Upper lobe of left lung (tissue), 6 donors: ENCODE data around the gene B3GNT2. TPM values are rescaled to one million over a fixed set of nuclear protein-coding genes. Genes with fewer than 3 reads are reported as not detected.
"Not testable (repeated sequence)": the region's sequence is repeated elsewhere in the genome, so short reads cannot be mapped to it uniquely, and the experiment has no call there.

Experiments
- ATAC-seq, 2 donors: fragments of 200-7000 bp; cut with Tn5 transposase; one replicate each; pipeline ENCODE4 v1.9.1; 2022; ENCODE audit warnings: mild to moderate bottlenecking in 2 of 2, moderate library complexity in 2 of 2; ENCODE audit not compliant: low FRiP score in 2 of 2
- DNase-seq, 2 donors: peaks; one replicate each; pipeline ENCODE4 v3.0.0-alpha.2; 2019 to 2020
- H3K27ac ChIP-seq, 4 donors: fragments of 200-600 bp; sonication (generic); one replicate each; pipeline ENCODE4 v1.5.1; 2016 to 2019
- H3K27me3 ChIP-seq, 4 donors: fragments of 200-600 bp; sonication (generic); one replicate each; pipeline ENCODE4 v1.5.1; 2017 to 2019
- H3K36me3 ChIP-seq, 4 donors: fragments of 200-600 bp; sonication (generic); one replicate each; pipeline ENCODE4 v1.5.1; 2016 to 2019
- H3K4me1 ChIP-seq, 4 donors: fragments of 200-600 bp; sonication (generic); one replicate each; pipeline ENCODE4 v1.5.1; 2018 to 2019
- H3K4me3 ChIP-seq, 4 donors: fragments of 200-600 bp; sonication (generic); one replicate each; pipeline ENCODE4 v1.5.1; 2017 to 2019; ENCODE audit warnings: mild to moderate bottlenecking in 2 of 4, moderate library complexity in 1 of 4
- H3K9me3 ChIP-seq, 4 donors: fragments of 200-600 bp; sonication (generic); one replicate each; pipeline ENCODE4 v1.5.1; 2018 to 2019
- CTCF ChIP-seq, 6 experiments: fragments of 450-650 bp in 4 of 6; fragments of 200-600 bp in 2 of 6; sonication (generic) in 2 of 6; IDR thresholded peaks; one replicate each; pipeline ENCODE4 v1.5.1; 2016 to 2019; ENCODE audit warnings: antibody characterized with exemption in 6 of 6
- EP300 ChIP-seq, 4 donors: sonication (generic); formaldehyde crosslinking; IDR thresholded peaks; one replicate each; pipeline ENCODE4 v1.5.1; 2017; ENCODE audit warnings: antibody characterized with exemption in 4 of 4, control low read depth in 2 of 4
- POLR2A ChIP-seq, 4 donors: fragments of 450-650 bp; IDR thresholded peaks; one replicate each; pipeline ENCODE4 v1.5.1; 2016 to 2017; ENCODE audit warnings: antibody characterized with exemption in 4 of 4, mild to moderate bottlenecking in 2 of 4
- POLR2AphosphoS5 ChIP-seq, 2 donors: sonication (generic); formaldehyde crosslinking; IDR thresholded peaks; one replicate each; pipeline ENCODE4 v1.5.1; 2017; ENCODE audit warnings: antibody characterized with exemption in 2 of 2
- WGBS, 2 donors: methylation state at CpG; one replicate each; pipeline ENCODE4 v1.1.5; 2017 to 2018; 5-methylcytosine and 5-hydroxymethylcytosine counted together
- total RNA-seq, 6 donors: library from RNA; depleted of rRNA in 4 of 6; stranded (reverse); fragments of >200 nt in 4 of 6; gene quantifications; one replicate each; pipeline versions ENCODE4 v1.1.0 to v1.2.1, GENCODE V29; 2016 to 2021
- donor health status: DM: no; HTN: no; CAD: no; lungs with moderate emphysema.
- donor health status: DM: no; HTN: yes; CAD: no; lungs with severe emphysema.

B3GNT2 gene
- total RNA-seq, 6 donors from 2014 or later, result 23.0 to 57.6 (median 37.4) TPM

GRCh38 chr2:62150597-62151305, 45.2 kb upstream of the B3GNT2 start:
- DNase-seq (no peak), ATAC-seq (no peak)
- Histone ChIP-seq H3K27ac (no peak overlapping the region), H3K27me3 (no peaks in the 10 kb centered on the region), H3K4me3 (no peak overlapping the region), H3K9me3 (no peaks in the 10 kb centered on the region), H3K4me1 (peaks cover 0 to 4% (median 0%) of the 10 kb centered on the region in 4 donors), H3K36me3 (no peaks in the 10 kb centered on the region)
- no peak for TF ChIP-seq EP300 (IDR thresholded peaks at IDR 0.05)
- no peak for TF ChIP-seq POLR2A (IDR thresholded peaks at IDR 0.05)
- no peak for TF ChIP-seq POLR2AphosphoS5 (IDR thresholded peaks at IDR 0.05)
- no peak for TF ChIP-seq CTCF (IDR thresholded peaks at IDR 0.05)
- WGBS, 2 donors, result 84 to 91% methylated on average over 6 of the region's 6 CpGs

GRCh38 chr2:62151306-62151638, 44.6 kb upstream of the B3GNT2 start:
- no peak for ATAC-seq
- Histone ChIP-seq H3K27me3 (no peaks in the 10 kb centered on the region), H3K4me3 (no peak overlapping the region), H3K4me1 (peaks cover 0 to 4% (median 0%) of the 10 kb centered on the region in 4 donors), H3K9me3 (no peaks in the 10 kb centered on the region), H3K36me3 (no peaks in the 10 kb centered on the region), H3K27ac (no peak overlapping the region)
- TF ChIP-seq EP300 (IDR thresholded peaks at IDR 0.05) (no peak), POLR2A (IDR thresholded peaks at IDR 0.05) (no peak), CTCF (IDR thresholded peaks at IDR 0.05) (no peak), POLR2AphosphoS5 (IDR thresholded peaks at IDR 0.05) (no peak)
- DNase-seq, result no peak
- 86 to 89% methylated on average over 4 of the region's 4 CpGs for WGBS, 2 donors

GRCh38 chr2:62152000-62152399, 43.9 kb upstream of the B3GNT2 start:
- no peak overlapping the region for H3K27ac ChIP-seq
- no peak for ATAC-seq
- WGBS, 2 donors, result 86 to 95% methylated on average over 3 of the region's 3 CpGs

GRCh38 chr2:62156861-62157496, 38.9 kb upstream of the B3GNT2 start:
- Histone ChIP-seq H3K27me3 (no peaks in the 10 kb centered on the region), H3K4me1 (peaks cover 0 to 4% (median 0%) of the 10 kb centered on the region in 4 donors), H3K36me3 (no peaks in the 10 kb centered on the region), H3K9me3 (no peaks in the 10 kb centered on the region), H3K4me3 (no peak overlapping the region), H3K27ac (no peak overlapping the region)
- 81% methylated on average over 3 to 6 of the region's 6 CpGs for WGBS, 2 donors
- ATAC-seq (no peak), DNase-seq (no peak)
- no peak for TF ChIP-seq EP300 (IDR thresholded peaks at IDR 0.05)

More at GRCh38 chr2:62152000-62152399, 43.9 kb upstream of the B3GNT2 start:
- TF ChIP-seq EP300 (IDR thresholded peaks at IDR 0.05), result no peak
- no peak for TF ChIP-seq POLR2A (IDR thresholded peaks at IDR 0.05)
- no peak for TF ChIP-seq POLR2AphosphoS5 (IDR thresholded peaks at IDR 0.05)
- no peak for TF ChIP-seq CTCF (IDR thresholded peaks at IDR 0.05)
- no peaks in the 10 kb centered on the region for H3K36me3 ChIP-seq
- no peak overlapping the region for H3K4me3 ChIP-seq
- peaks cover 0 to 4% (median 0%) of the 10 kb centered on the region in 4 donors for H3K4me1 ChIP-seq
- H3K9me3 ChIP-seq, result no peaks in the 10 kb centered on the region
- no peaks in the 10 kb centered on the region for H3K27me3 ChIP-seq
- DNase-seq, result no peak

- H3K36me3 ChIP-seq, result no peaks in the 10 kb centered on the region
- DNase-seq (no peak), ATAC-seq (no peak)
- no peak overlapping the region for H3K4me3 ChIP-seq
- no peak for TF ChIP-seq POLR2A (IDR thresholded peaks at IDR 0.05)
- TF ChIP-seq CTCF (IDR thresholded peaks at IDR 0.05), result no peak
- no peak for TF ChIP-seq EP300 (IDR thresholded peaks at IDR 0.05)
- H3K27ac ChIP-seq, result no peak overlapping the region
- H3K9me3 ChIP-seq, result no peaks in the 10 kb centered on the region
- H3K4me1 ChIP-seq, result peaks cover 0 to 1% (median 0%) of the 10 kb centered on the region in 4 donors
- H3K27me3 ChIP-seq, result no peaks in the 10 kb centered on the region
- WGBS, 2 donors, result 86 to 90% methylated on average over 9 of the region's 9 CpGs
Observed at GRCh38 chr2:62158444-62159121, 37.3 kb upstream of the B3GNT2 start.

- H3K27me3 ChIP-seq, result not testable (repeated sequence)
Observed at GRCh38 chr2:62160691-62161090, 35.2 kb upstream of the B3GNT2 start.

More at GRCh38 chr2:62160691-62161090, 35.2 kb upstream of the B3GNT2 start:
- not testable (repeated sequence) for H3K36me3 ChIP-seq, H3K27ac ChIP-seq, H3K9me3 ChIP-seq, DNase-seq, H3K4me1 ChIP-seq, H3K4me3 ChIP-seq, ATAC-seq
- WGBS, 2 donors, result 96 to 100% methylated on average over 9 of the region's 9 CpGs
